ENCODE measurements around the gene MAN1B1.

The MAN1B1 gene

GRCh38 chr9:137146527-137146918 lies 59.7 kb downstream of the MAN1B1 start:
- DNase-seq (ENCODE audit: low spot score), result no peak

GRCh38 chr9:137147091-137147792 lies 60.5 kb downstream of the MAN1B1 start:
- DNase-seq (ENCODE audit: low spot score), result no peak

GRCh38 chr9:137147793-137148160 lies 61.0 kb downstream of the MAN1B1 start:
- no peak for DNase-seq (ENCODE audit: low spot score)

- no peak for DNase-seq (ENCODE audit: low spot score)
Measured at GRCh38 chr9:137148242-137148641, 61.5 kb downstream of the MAN1B1 start.

GRCh38 chr9:137148661-137149060 lies 61.9 kb downstream of the MAN1B1 start:
- no peak for DNase-seq (ENCODE audit: low spot score)

- DNase-seq (ENCODE audit: low spot score), result no peak
Measured at GRCh38 chr9:137149363-137149762, 62.6 kb downstream of the MAN1B1 start.

- no peak for DNase-seq (ENCODE audit: low spot score)
Measured at GRCh38 chr9:137149942-137150616, 63.3 kb downstream of the MAN1B1 start.

GRCh38 chr9:137150617-137151457 lies 64.1 kb downstream of the MAN1B1 start:
- DNase-seq (ENCODE audit: low spot score), result peak; percentile 48

GRCh38 chr9:137152844-137153405 lies 66.1 kb downstream of the MAN1B1 start:
- DNase-seq (ENCODE audit: low spot score), result no peak

GRCh38 chr9:137156567-137157375 lies 70.0 kb downstream of the MAN1B1 start:
- DNase-seq (ENCODE audit: low spot score), result peak; percentile 41

- DNase-seq (ENCODE audit: low spot score), result no peak
Measured at GRCh38 chr9:137157618-137158415, 71.0 kb downstream of the MAN1B1 start.

GRCh38 chr9:137158625-137159024 lies 71.8 kb downstream of the MAN1B1 start:
- DNase-seq (ENCODE audit: low spot score), result no peak
